GM21528 (cell line): Measurements from ENCODE around the gene NRXN3.
A peak's percentile ranks its signal among the peaks of the same experiment; 100 is the strongest.

Experiments used
- ATAC-seq: cut with Tn5 transposase; IDR thresholded peaks from one replicate; pipeline ENCODE4 v1.9.1; 2021; ENCODE audit warnings: mild to moderate bottlenecking, moderate library complexity; ENCODE audit not compliant: unreplicated experiment, low FRiP score

The NRXN3 gene

GRCh38 chr14:78758333-78758732 is 588.2 kb downstream of the NRXN3 start:
- peak; percentile 70 for ATAC-seq

- no peak for ATAC-seq
These were observed 592.2 kb downstream of the NRXN3 start for GRCh38 chr14:78762331-78762730.

GRCh38 chr14:78763746-78764145 is 593.6 kb downstream of the NRXN3 start:
- ATAC-seq: no peak

- ATAC-seq: no peak
These were observed 594.1 kb downstream of the NRXN3 start for GRCh38 chr14:78764240-78764639.

- ATAC-seq: no peak
These were observed 594.5 kb downstream of the NRXN3 start for GRCh38 chr14:78764645-78765044.

- ATAC-seq: no peak
These were observed 597.3 kb downstream of the NRXN3 start for GRCh38 chr14:78767436-78767835.

- no peak for ATAC-seq
These were observed 612.4 kb downstream of the NRXN3 start for GRCh38 chr14:78782551-78782950.

- ATAC-seq: no peak
These were observed 615.1 kb downstream of the NRXN3 start for GRCh38 chr14:78785265-78785664.

GRCh38 chr14:78788467-78789360 is 618.5 kb downstream of the NRXN3 start:
- ATAC-seq: no peak

- ATAC-seq: no peak
These were observed 620.1 kb downstream of the NRXN3 start for GRCh38 chr14:78790271-78790670.

GRCh38 chr14:78798757-78799156 is 628.6 kb downstream of the NRXN3 start:
- ATAC-seq: no peak

- ATAC-seq: no peak
These were observed 635.4 kb downstream of the NRXN3 start for GRCh38 chr14:78805570-78805969.

GRCh38 chr14:78823035-78823434 is 652.9 kb downstream of the NRXN3 start:
- ATAC-seq: no peak

- no peak for ATAC-seq
These were observed 653.3 kb downstream of the NRXN3 start for GRCh38 chr14:78823516-78823915.

- no peak for ATAC-seq
These were observed 659.1 kb downstream of the NRXN3 start for GRCh38 chr14:78829274-78829673.

GRCh38 chr14:78834766-78835451 is 664.7 kb downstream of the NRXN3 start:
- ATAC-seq: no peak

- ATAC-seq: no peak
These were observed 665.7 kb downstream of the NRXN3 start for GRCh38 chr14:78835909-78836308.

GRCh38 chr14:78836777-78837176 is 666.6 kb downstream of the NRXN3 start:
- no peak for ATAC-seq

GRCh38 chr14:78838959-78839358 is 668.8 kb downstream of the NRXN3 start:
- ATAC-seq: no peak

GRCh38 chr14:78840898-78841297 is 670.7 kb downstream of the NRXN3 start:
- ATAC-seq: no peak

- no peak for ATAC-seq
These were observed 677.6 kb downstream of the NRXN3 start for GRCh38 chr14:78847801-78848200.
